ENCODE results near the gene SIPA1L3. TPM values are rescaled to one million over a fixed set of nuclear protein-coding genes. Genes with fewer than 3 reads are reported as not detected.

The SIPA1L3 gene
- total RNA-seq, 2 experiments from 2014 or later: 10.5 to 18.3 TPM

DNA sequence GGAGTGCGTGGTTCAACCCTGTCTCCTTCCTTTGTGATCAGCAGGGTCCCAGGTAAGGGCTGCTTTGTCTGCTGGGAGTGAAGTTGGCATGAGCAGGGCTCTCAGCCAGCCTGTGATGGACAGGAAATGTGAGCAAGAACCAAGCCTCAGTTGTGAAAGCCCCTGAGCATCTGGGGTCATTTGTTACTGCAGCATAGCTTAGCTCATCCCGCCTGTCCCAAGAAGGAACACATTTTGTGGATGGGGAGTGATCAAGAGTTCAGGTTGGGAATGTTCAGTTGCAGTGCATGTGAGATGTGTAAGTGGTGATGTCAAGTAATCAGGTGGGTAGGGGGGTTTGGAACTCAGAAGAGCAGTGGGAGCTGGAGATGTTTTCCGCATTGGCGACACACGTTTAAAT is 164.6 kb downstream of the SIPA1L3 start:
- Mint-ChIP-seq H3K27me3 (no peaks in the 10 kb centered on the region), H3K4me1 (peaks cover 2% of the 10 kb centered on the region), H3K27ac (no peak overlapping the region), H3K9me3 (ENCODE audit: low read depth) (peaks cover 5% of the 10 kb centered on the region), H3K4me3 (no peak overlapping the region), H3K36me3 (ENCODE audit: low read depth) (peaks cover 4% of the 10 kb centered on the region)
- intact Hi-C loops (cut with DNase I, micrococcal nuclease): no loop called here
- no peak for DNase-seq
- POLR2A ChIA-PET: no interaction called here
- no peak for ATAC-seq
- CTCF ChIA-PET: no interaction called here

DNA sequence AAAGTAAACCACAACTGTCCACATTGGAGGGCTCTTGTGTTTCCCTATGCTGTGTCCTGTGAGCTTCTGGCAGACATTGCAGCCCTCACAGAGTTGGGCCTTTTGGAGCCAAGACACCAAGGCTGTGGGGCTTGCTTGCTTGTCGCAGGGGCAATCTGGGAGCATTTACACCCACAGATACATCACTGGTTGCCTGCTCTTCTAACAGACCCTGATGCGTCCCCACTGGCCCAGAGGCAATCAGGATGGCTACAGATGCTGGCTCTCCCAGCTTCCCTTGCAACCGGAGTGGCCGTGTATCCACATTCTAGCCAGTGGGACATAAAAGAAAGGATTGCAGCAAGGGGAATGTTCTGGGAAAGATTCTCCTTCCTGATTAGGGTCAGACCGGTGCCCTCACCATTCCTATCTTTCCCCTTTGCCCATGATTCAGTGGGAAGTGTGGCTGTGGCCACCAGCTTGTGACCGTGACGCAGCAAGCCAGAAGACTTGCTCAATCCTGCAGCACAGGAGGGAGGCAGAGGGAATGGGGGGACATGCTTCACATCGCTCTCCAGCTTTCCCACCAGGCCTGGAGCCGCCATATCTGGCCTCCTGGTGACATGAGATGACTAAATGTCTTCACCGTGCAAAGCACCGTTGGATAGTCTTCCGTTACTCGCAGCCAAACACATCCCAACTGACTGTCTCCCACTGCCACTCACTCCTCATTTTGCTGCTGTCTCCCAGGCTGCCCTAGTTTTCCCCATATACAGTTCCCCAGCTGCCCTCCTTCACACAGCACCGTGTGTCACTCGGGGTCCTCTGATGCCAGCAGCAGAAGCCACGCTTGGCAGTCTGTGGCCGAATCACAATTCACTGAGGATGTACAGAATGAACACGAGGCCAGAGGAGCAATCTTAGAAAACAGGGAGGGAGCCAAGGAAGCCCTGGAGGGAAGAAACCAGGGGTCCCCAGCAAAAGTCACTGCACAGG is 166.1 kb downstream of the SIPA1L3 start:
- DNase-seq: no peak
- ChIA-PET CTCF (no interaction called here), POLR2A (no interaction called here)
- H3K27ac Mint-ChIP-seq: no peak overlapping the region
- H3K36me3 Mint-ChIP-seq (ENCODE audit: low read depth): peaks cover 4% of the 10 kb centered on the region
- intact Hi-C loops (cut with DNase I, micrococcal nuclease): no loop called here
- no peak for ATAC-seq
- no peak overlapping the region for H3K4me3 Mint-ChIP-seq
- peaks cover 5% of the 10 kb centered on the region for H3K9me3 Mint-ChIP-seq (ENCODE audit: low read depth)
- no peaks in the 10 kb centered on the region for H3K27me3 Mint-ChIP-seq
- peaks cover 2% of the 10 kb centered on the region for H3K4me1 Mint-ChIP-seq

GRCh38 chr19:38073841-38074685 is 167.1 kb downstream of the SIPA1L3 start:
- CTCF ChIA-PET: interaction anchor here (0.8 kb wide), 1 partner anchor 22 kb away, joined by 3 read pairs; no protein-coding TSS in a partner anchor
- DNase-seq (no peak), ATAC-seq (peak; percentile 30)
- Mint-ChIP-seq H3K27ac (no peak overlapping the region), H3K4me3 (no peak overlapping the region), H3K4me1 (peaks cover 2% of the 10 kb centered on the region), H3K27me3 (no peaks in the 10 kb centered on the region), H3K9me3 (ENCODE audit: low read depth) (peaks cover 5% of the 10 kb centered on the region), H3K36me3 (ENCODE audit: low read depth) (peaks cover 4% of the 10 kb centered on the region)
- intact Hi-C loops (cut with DNase I, micrococcal nuclease): no loop called here
- POLR2A ChIA-PET: no interaction called here

- ATAC-seq: no peak
- ChIA-PET CTCF (no interaction called here), POLR2A (no interaction called here)
- H3K36me3 Mint-ChIP-seq (ENCODE audit: low read depth): peaks cover 11% of the 10 kb centered on the region
- no peak for DNase-seq
- intact Hi-C loops (cut with DNase I, micrococcal nuclease): no loop called here
- no peaks in the 10 kb centered on the region for H3K27me3 Mint-ChIP-seq
- peaks cover 5% of the 10 kb centered on the region for H3K9me3 Mint-ChIP-seq (ENCODE audit: low read depth)
- H3K4me1 Mint-ChIP-seq: peaks cover 24% of the 10 kb centered on the region
- H3K4me3 Mint-ChIP-seq: no peak overlapping the region
- H3K27ac Mint-ChIP-seq: no peak overlapping the region
These were observed 169.3 kb downstream of the SIPA1L3 start for GRCh38 chr19:38076337-38076736.

GRCh38 chr19:38078302-38078930 is 171.4 kb downstream of the SIPA1L3 start:
- no peaks in the 10 kb centered on the region for H3K27me3 Mint-ChIP-seq
- H3K36me3 Mint-ChIP-seq (ENCODE audit: low read depth): peaks cover 19% of the 10 kb centered on the region
- ChIA-PET POLR2A (no interaction called here), CTCF (no interaction called here)
- ATAC-seq: no peak
- H3K4me1 Mint-ChIP-seq: peaks cover 24% of the 10 kb centered on the region
- H3K4me3 Mint-ChIP-seq: no peak overlapping the region
- H3K27ac Mint-ChIP-seq: no peak overlapping the region
- intact Hi-C loops (cut with DNase I, micrococcal nuclease): no loop called here
- H3K9me3 Mint-ChIP-seq (ENCODE audit: low read depth): peaks cover 5% of the 10 kb centered on the region
- DNase-seq: no peak

DNA sequence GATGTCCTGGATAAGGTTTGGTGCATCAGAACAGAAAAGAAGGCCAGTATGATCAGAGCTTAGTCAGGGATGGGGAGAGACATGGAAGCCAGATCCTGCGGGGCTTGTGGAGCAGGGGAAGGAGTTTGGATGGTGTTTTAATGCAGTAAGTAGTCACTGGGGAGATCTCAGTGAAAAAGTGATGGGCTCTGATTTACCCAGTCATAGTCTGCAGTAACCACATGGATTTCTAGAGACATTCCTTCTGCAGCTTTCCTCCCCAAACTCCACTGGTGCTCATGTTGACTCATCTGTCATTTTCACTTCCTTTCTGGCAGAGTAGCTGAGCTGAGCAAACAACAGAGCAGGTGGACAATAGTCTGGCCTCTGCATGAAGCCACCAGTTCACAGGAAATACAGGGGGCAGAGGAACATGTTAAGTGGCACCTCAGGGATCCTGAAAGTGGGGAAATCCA is 172.9 kb downstream of the SIPA1L3 start:
- ATAC-seq: peak; percentile 50
- no peak overlapping the region for H3K4me3 Mint-ChIP-seq
- H3K27me3 Mint-ChIP-seq: no peaks in the 10 kb centered on the region
- H3K36me3 Mint-ChIP-seq (ENCODE audit: low read depth): peaks cover 19% of the 10 kb centered on the region
- peak; percentile 14 for DNase-seq
- POLR2A ChIA-PET: interaction anchor here (0.6 kb wide), 1 partner anchor 31 kb away, joined by 3 read pairs; no protein-coding TSS in a partner anchor
- CTCF ChIA-PET: interaction anchor here (1.1 to 1.2 kb wide), 2 partner anchors 15 to 177 kb away, joined by 3 read pairs; no protein-coding TSS in a partner anchor
- intact Hi-C loops (cut with DNase I, micrococcal nuclease): loop anchor here in 1 of 2 experiments (2.0 kb wide), 1 partner anchor 39 kb away; no protein-coding TSS in a partner anchor
- peak overlapping the region; percentile 65 for H3K27ac Mint-ChIP-seq
- peaks cover 5% of the 10 kb centered on the region for H3K9me3 Mint-ChIP-seq (ENCODE audit: low read depth)
- peaks cover 21% of the 10 kb centered on the region for H3K4me1 Mint-ChIP-seq

DNA sequence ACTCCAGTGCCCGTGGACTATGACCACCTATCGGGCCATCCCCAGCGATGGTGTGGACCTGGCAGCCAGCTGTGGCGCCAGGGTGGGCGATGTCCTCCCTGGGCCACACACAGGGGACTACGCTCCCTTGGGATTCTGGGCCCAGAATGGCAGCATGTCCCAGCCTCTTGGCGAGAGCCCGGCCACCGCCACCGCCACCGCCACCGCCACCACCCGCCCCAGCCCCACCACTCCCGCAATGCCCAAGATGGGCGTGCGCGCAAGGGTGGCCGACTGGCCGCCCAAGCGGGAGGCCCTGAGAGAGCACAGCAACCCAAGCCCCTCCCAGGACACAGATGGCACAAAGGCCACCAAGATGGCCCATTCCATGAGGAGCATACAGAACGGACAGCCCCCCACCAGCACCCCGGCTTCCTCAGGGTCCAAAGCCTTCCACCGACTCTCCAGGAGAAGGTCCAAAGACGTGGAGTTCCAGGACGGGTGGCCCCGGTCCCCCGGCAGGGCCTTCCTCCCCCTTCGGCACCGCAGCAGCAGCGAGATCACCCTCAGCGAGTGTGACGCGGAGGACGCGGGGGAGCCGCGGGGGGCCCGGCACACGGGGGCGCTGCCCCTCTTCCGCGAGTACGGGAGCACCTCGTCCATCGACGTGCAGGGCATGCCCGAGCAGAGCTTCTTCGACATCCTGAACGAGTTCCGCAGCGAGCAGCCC is 174.7 kb downstream of the SIPA1L3 start:
- Mint-ChIP-seq H3K27me3 (no peaks in the 10 kb centered on the region), H3K9me3 (ENCODE audit: low read depth) (no peaks in the 10 kb centered on the region), H3K4me1 (peaks cover 21% of the 10 kb centered on the region), H3K27ac (no peak overlapping the region), H3K36me3 (ENCODE audit: low read depth) (peaks cover 15% of the 10 kb centered on the region), H3K4me3 (no peak overlapping the region)
- intact Hi-C loops (cut with DNase I, micrococcal nuclease): loop anchor here (1.0 to 2.0 kb wide), 6 partner anchors 21 to 174 kb away; partner anchors contain the start of gene SIPA1L3 (in 2 of the 2)
- ChIA-PET POLR2A (interaction anchor here (1.1 kb wide), 1 partner anchor 33 kb away, joined by 7 read pairs; no protein-coding TSS in a partner anchor), CTCF (interaction anchor here (1.2 kb wide), 1 partner anchor 30 kb away, joined by 3 read pairs; no protein-coding TSS in a partner anchor)
- ATAC-seq: no peak
- no peak for DNase-seq

- POLR2A ChIA-PET: no interaction called here
- no peaks in the 10 kb centered on the region for H3K9me3 Mint-ChIP-seq (ENCODE audit: low read depth)
These were observed 175.5 kb downstream of the SIPA1L3 start for GRCh38 chr19:38082256-38083118.

GRCh38 chr19:38084196-38084595 is 177.2 kb downstream of the SIPA1L3 start:
- ChIA-PET POLR2A (interaction anchor here (0.7 kb wide), 1 partner anchor 19 kb away, joined by 7 read pairs; no protein-coding TSS in a partner anchor), CTCF (interaction anchor here (1.0 kb wide), 2 partner anchors 44 to 183 kb away, joined by 3 read pairs; no protein-coding TSS in a partner anchor)
- H3K9me3 Mint-ChIP-seq (ENCODE audit: low read depth): no peaks in the 10 kb centered on the region
- no peak for ATAC-seq
- no peak overlapping the region for H3K4me3 Mint-ChIP-seq
- H3K27ac Mint-ChIP-seq: no peak overlapping the region
- H3K4me1 Mint-ChIP-seq: peaks cover 21% of the 10 kb centered on the region
- DNase-seq: no peak
- intact Hi-C loops (cut with DNase I, micrococcal nuclease): no loop called here
- peaks cover 18% of the 10 kb centered on the region for H3K36me3 Mint-ChIP-seq (ENCODE audit: low read depth)
- no peaks in the 10 kb centered on the region for H3K27me3 Mint-ChIP-seq

More at GRCh38 chr19:38082256-38083118, 175.5 kb downstream of the SIPA1L3 start:
- Mint-ChIP-seq H3K27ac (no peak overlapping the region), H3K27me3 (no peaks in the 10 kb centered on the region), H3K4me3 (no peak overlapping the region), H3K36me3 (ENCODE audit: low read depth) (peaks cover 15% of the 10 kb centered on the region), H3K4me1 (peaks cover 21% of the 10 kb centered on the region)
- ATAC-seq (no peak), DNase-seq (no peak)
- CTCF ChIA-PET: interaction anchor here (1.1 kb wide), 1 partner anchor 22 kb away, joined by 4 read pairs; no protein-coding TSS in a partner anchor
- intact Hi-C loops (cut with DNase I, micrococcal nuclease): no loop called here

DNA sequence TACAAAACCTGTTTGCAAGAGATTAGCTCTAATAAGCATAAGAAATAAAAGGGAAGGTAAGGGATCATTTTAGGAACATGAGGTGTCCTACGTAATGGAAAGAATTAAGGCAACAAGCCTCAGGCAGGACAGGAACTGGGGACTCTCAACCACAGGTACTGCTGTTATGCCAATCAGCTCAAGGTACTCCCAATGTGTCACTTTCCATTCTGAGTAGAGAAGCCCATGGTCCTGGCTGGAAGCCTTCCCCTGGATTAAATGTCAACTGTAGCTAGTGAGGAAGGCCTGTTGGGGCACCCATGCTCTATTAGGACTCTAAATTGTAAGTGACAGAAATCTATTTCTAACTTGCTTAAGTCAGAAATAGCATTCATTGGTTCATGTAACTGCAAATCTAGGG is 182.4 kb downstream of the SIPA1L3 start:
- H3K27me3 Mint-ChIP-seq: no peaks in the 10 kb centered on the region
- no peaks in the 10 kb centered on the region for H3K4me1 Mint-ChIP-seq
- no peak for DNase-seq
- H3K9me3 Mint-ChIP-seq (ENCODE audit: low read depth): no peaks in the 10 kb centered on the region
- peaks cover 4% of the 10 kb centered on the region for H3K36me3 Mint-ChIP-seq (ENCODE audit: low read depth)
- ChIA-PET POLR2A (interaction anchor here (0.5 kb wide), 1 partner anchor 30 kb away, joined by 4 read pairs; no protein-coding TSS in a partner anchor), CTCF (interaction anchor here (0.6 to 1.6 kb wide), 3 partner anchors 9 to 187 kb away, joined by 3 to 5 read pairs (median 4); no protein-coding TSS in a partner anchor)
- no peak for ATAC-seq
- H3K27ac Mint-ChIP-seq: no peak overlapping the region
- intact Hi-C loops (cut with DNase I, micrococcal nuclease): no loop called here
- no peak overlapping the region for H3K4me3 Mint-ChIP-seq

All from activated CD4-positive, alpha-beta T cell treated with anti-CD3 and anti-CD28 coated beads for 36 hours (primary cell).